Body of pancreas (tissue), 4 donors: ENCODE data around the gene CNNM3. TPM values are rescaled to one million over a fixed set of nuclear protein-coding genes. Genes with fewer than 3 reads are reported as not detected.

ENCODE experiments used
- microRNA counts, 2 donors: library from miRNA; unstranded; fragments of <30 nt; microRNA quantifications; one replicate each; lab custom pipeline; 2017
- microRNA-seq, 2 donors: library from miRNA; unstranded; fragments of <30 nt; microRNA quantifications; one replicate each; pipeline ENCODE4, GENCODE V29; 2016; ENCODE audit warnings: borderline number of aligned reads in 2 of 2, borderline replicate concordance in 2 of 2
- small RNA-seq: library from RNA; depleted of rRNA; stranded (forward); fragments of <200 nt; gene quantifications from one replicate; pipeline ENCODE3, GENCODE V24; 2016
- total RNA-seq, 2 donors: library from RNA; depleted of rRNA; stranded (reverse); fragments of >200 nt; gene quantifications; one replicate each; pipeline ENCODE4 v1.1.0, GENCODE V29; 2016

The CNNM3 gene
- total RNA-seq, 2 donors from 2014 or later: 18.2 to 57.7 TPM

MicroRNA genes within 50 kb of the gene (microRNA counts, 767-probe panel; counts per million panel counts)
- microRNA hsa-miR-3127-5p (lab: Ali Mortazavi, UCI): 0 to 736 counts per million in 2 donors

Small RNA genes lying within 50 kb of the gene (microRNA-seq; reads per million reads assigned to microRNA genes)
- gene MIR3127: 0.47 to 1.3 reads per million in 2 donors

Small RNA genes lying within 50 kb of the gene (small RNA-seq; reads per million reads assigned to genes)
- gene MIR3127: not detected

Other genes starting within 250 kb of the CNNM3 start
- 10 to 100 TPM; 36.6 to 50.4 TPM for gene KANSL3, start 178.0 kb upstream of the CNNM3 start, total RNA-seq
- 1 to 10 TPM in 1 of 2 donors, under 1 TPM in 1; 0.78 to 3.6 TPM for gene FER1L5, start 173.5 kb upstream of the CNNM3 start, total RNA-seq
- gene LMAN2L, start 76.2 kb upstream of the CNNM3 start, total RNA-seq: 1 to 10 TPM; 6.6 to 7.8 TPM
- gene CNNM4, start 55.4 kb upstream of the CNNM3 start, total RNA-seq: 1 to 10 TPM; 4.3 to 7.8 TPM
- 10 to 100 TPM in 1 of 2 donors, 1 to 10 TPM in 1; 4.2 to 12.9 TPM for gene ANKRD23, start 27.8 kb downstream of the CNNM3 start, total RNA-seq
- 10 to 100 TPM in 1 of 2 donors, 1 to 10 TPM in 1; 2.3 to 14.3 TPM for gene ANKRD39, start 41.7 kb downstream of the CNNM3 start, total RNA-seq
- 10 to 100 TPM; 11.2 to 13.7 TPM for gene SEMA4C, start 53.8 kb downstream of the CNNM3 start, total RNA-seq
- not detected for gene FAM178B, start 170.3 kb downstream of the CNNM3 start, total RNA-seq